ENCODE results near the gene DLL4.
"Not testable (repeated sequence)": the region's sequence is repeated elsewhere in the genome, so short reads cannot be mapped to it uniquely, and the experiment has no call there.

Gene DLL4

DNA sequence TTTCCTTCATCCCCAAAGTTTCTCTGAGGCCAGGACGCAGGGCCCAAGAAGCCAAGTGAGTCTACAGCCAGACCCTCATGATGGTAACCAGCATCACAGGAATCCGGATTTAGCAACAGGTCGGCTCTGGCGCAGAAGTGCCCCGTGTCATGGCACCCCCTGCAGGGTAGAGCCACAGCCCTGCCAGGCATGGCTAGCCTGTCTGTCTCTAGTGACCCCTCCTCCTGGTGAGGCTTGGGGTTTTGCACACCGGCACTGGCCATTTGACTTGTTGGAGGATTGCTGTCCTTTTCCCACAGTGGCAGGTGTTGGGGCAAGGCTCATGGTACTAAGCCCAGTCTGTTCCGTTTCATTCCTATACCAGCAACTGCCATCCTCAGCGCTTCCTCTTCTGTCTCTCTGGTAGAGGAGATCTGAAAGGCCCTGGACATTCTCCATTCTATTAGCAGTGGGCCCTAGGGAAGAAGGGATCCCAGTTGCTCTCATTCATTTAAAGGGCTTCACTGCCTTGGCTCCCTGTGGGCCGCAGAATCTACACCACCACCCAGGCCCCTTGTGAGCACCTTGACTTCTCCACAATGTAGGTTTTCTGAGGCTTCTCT lies 14.7 kb downstream of the DLL4 start:
- no peak for DNase-seq

DNA sequence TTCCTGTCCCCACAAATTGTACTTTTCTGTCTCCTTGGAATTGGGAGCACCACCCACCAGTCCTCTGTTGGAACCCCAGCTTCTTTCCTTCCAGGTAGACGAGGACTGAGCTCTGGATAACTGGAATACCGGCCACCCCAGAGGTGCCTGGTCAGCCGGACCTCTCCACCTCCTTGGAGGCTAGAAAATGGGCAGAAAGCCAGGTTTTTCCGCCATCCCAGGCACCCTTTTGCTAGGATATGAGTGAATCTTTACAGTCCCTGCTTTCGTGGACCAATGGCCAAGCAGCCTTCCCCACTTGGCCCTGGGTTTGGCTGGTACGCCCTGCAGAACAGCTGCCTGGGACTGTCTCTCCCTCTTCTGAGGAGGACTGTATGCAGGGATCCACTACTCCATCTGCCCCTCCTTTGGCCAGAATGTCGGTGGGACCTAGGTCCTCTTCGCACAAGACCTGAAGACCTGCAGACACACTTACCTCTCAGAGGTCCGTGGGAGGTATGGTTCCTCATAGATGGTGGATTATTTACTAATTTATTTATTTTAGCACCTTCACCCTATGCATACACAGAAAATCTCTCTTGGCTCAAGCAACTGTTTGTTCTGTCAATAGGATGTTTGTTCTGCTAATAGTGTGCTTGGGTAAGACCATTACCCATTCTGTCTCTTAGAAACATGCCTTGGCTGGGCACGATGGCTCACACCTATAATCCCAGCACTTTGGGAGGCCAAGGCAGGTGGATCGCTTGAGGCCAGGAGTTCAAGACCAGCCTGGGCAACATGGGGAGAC lies 15.6 kb downstream of the DLL4 start:
- no peak for DNase-seq

DNA sequence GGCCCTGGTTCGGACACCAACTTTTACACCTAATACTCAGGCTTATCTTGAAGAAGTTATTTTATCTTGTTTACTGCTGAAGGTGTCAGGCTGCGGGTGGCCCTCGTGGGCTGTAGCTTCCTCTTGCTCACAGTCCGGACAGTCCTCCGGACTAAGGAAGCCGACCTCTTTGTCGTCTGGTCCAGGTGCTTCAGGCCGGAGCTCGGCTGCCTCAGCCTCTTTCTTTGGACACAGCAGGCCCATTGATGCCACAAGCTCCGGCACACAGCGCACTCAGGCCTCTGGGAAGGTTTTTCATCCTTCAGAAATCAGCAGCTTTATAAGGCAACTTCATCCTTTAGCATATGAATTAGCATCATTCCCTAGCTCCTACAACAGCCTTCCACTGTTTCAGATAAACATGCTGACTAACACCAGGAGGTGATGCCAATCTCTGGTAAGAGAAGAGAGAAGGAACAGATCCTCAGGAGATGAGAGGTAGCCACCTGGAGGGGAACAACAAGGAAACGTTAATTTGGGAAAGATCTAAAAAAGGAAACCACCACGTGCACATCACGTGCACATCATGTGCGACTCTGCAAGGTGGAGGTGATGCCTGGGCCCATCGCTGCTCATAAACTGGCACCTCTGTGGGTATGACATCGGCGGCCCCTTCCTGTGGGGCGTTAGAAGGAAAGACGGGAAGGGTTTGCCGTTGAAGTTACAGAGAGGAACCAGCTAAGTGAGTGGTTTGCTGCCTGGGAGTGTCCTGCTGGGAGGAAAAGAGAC lies 19.8 kb downstream of the DLL4 start:
- no peak for DNase-seq

DNA sequence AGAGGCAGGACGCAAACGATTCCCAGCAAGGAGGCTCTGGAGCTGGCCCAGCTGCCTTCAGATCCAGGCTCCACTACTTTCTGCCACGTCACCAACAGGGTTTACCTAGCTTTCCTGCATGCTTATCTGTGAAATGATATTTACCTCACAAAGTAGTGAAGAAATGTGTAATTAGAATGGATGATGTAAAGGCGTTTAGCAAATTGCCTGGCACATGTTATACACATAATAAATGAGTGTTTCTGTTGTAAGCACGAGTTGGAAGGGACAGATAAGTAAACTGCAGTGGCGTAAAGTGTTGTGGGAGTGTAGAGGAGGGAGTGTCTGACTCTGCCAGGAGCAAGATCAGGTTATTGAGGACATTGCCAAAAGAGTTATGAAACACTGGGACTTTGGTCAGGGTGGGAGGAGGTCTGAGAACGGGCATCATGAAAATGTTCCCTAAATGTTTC lies 20.6 kb downstream of the DLL4 start:
- DNase-seq = no peak

DNA sequence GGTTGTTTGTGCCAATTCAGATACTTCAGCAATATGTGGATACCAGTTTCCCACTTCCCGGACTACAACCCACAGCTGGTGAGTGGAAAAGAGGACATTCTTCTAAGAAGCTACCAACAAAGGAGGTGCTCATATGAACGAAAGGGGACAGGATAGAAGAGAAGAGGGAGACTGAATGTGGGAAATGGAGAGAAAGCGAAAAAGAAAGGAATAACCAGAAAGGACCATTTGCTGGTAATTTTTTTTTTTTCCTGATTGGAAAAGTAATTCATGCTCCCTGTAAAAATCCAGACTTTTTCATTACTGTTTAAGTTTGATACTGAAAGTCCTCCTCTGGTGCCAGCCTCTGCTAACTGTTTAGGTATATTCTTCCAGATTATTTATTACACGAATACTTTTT lies 22.6 kb downstream of the DLL4 start:
- no peak for DNase-seq

DNA sequence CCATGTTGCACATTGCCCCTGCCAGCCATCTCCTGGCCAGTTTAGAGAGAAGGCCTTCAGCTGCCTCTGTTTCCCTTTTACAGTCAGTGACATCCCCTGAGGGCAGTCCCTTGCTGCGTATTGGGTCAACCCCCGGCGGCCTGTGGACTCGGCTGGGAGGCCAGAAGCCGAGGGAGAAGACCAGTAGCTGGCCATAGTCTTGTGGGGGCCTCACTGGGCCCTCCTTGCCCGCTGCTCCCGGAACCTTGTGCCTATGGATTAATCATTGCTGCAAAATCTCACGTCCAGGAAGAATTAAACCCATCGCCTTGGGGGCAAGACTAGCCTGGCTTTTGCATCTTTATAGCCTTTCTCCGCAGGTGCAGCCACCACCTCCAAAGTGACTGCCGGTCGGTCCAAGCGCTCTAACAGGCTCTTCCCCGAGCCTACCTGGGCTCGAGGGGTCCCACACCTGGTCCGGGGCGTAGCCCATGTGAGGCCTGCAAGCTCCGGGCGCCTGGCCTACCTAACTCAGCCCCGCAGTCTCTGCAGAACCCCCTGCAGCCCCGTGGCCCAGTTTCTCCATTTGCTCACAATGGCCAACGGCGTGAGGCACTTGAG lies 23.3 kb downstream of the DLL4 start:
- no peak for DNase-seq

DNA sequence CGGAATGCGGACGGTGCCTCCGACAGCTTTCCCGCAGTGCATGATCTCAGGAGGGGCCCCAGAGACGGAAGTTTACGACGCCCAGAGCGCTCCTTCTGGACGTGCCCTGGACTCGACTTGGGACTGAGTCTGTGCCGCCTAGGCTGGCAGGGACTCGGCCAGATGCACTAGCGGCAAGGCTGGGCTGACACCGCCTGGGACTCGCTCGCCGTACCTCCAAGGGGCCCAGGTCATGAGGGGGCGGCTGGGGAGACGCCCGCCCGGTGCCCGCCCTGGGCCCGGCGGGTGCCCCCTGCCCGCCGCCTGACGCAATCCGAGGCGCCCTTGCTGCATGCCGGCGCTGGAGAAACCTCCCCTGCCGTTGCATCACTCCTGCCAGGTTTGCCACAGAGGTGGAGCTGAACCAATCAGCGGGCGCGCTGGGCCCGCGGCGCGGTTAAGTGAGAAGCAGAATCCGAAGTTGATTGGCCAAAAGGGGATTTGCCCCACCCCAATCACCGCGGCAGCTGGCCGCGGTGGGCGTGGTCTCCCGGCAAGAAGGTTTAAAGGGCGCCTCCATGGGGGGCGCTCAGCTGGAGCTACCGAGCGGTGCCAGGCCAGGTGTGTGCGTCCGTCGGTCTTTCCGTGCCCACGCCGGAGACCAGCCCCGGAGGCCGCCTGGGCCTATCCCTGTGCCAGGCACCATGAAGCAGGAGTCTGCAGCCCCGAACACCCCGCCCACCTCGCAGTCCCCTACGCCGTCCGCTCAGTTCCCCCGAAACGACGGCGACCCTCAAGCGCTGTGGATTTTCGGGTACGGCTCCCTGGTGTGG lies 24.0 kb downstream of the DLL4 start, which contains the start of gene CHAC1:
TSS of gene CHAC1 (plus strand) at position 571 of the 812 bp plus-strand sequence. CDS start at position 684, 113 bp downstream.
- peak; percentile 90 for DNase-seq

DNA sequence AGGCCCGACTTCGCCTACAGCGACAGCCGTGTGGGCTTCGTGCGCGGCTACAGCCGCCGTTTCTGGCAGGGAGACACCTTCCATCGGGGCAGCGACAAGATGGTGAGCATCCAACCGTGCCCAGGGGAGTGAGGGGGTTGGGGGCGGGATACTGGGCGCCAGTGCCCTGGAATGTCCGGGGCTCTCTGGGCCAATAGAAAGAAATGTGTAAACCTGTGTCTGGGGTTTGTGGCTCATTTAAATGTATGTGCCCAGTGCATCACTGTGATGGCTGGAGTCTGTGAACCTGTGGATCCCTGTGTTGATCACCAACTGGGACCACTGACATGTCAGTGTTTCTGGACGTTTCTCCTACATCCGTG lies 24.6 kb downstream of the DLL4 start:
- no peak for DNase-seq

DNA sequence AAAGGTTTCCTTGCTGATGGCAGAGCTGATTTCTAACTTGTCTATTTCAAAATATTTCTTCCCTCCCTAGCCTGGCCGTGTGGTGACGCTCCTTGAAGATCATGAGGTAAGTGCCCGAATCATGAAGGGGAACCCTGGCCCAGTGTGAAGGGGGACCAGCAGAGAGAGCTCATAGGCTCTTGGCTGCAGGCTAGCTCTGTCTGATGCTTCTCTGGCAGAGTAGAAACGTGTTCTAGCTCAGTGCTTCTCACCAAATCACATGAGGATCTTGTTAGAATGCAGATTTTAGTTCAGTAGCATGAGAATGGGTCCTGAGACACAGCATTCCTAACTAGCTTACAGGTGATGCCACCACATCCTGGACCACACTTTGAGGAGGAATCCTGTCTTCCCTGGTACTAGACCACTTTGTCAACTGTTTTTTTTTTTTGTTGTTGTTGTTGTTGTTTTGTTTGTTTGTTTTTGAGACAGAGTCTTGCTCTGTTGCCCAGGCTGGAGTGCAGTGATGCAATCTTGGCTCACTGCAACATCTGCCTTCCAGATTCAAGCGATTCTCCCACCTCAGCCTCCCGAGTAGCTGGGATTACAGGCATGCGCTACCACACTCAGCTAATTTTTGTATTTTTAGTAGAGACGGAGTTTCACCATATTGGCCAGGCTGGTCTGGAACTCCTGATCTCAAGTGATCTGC lies 25.2 kb downstream of the DLL4 start:
- not testable (repeated sequence) for DNase-seq

DNA sequence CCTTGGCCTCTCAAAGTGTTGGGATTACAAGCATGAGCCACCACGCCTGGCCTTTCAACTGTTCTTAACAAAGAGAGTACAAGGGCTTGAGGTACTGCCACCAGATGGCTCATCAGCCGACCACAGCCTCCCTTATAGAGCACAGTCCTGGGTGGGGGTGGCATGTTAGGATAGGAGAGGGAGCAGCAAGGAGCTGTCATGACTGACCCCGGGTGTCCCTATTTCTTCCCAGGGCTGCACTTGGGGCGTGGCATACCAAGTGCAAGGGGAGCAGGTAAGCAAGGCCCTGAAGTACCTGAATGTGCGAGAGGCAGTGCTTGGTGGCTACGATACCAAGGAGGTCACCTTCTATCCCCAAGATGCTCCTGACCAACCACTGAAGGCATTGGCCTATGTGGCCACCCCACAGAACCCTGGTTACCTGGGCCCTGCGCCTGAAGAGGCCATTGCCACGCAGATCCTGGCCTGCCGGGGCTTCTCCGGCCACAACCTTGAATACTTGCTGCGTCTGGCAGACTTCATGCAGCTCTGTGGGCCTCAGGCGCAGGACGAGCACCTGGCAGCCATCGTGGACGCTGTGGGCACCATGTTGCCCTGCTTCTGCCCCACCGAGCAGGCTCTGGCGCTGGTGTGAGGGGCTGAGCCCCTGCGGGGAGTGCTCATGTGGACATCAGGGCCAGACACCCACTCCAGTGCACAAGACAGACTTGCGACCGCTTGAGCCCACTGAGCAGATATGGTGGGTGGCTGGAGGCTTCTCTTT lies 26.2 kb downstream of the DLL4 start:
- no peak for DNase-seq

DNA sequence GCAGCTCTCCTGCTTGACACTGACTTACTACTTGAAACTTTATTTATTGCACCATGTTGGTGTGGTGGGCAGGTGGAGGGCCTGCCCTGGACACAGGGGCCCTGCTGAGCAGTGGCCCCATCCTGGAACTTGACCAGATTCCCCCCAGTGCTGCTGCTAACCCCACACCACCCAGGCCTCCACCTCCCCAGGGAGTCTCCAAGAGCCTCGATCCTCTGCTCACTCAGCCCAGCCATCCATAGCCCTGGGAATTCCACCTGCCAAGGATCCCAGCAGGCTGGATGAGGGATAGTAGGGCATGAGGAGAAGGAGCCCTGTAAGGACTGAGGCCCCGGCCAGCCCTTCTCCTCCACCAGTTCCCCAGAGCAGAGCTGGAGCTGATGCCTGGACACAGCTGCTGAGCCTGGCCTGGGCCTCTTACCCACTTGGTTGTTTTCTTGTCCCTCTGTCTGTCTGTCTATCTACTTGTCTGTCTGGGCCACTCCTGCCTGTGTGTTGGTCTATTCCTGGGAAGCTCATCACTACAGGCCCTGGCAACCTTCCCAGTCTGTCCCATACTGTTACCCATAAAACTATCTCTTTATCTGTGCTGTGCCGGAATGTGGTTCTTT lies 26.9 kb downstream of the DLL4 start:
- no peak for DNase-seq

DNA sequence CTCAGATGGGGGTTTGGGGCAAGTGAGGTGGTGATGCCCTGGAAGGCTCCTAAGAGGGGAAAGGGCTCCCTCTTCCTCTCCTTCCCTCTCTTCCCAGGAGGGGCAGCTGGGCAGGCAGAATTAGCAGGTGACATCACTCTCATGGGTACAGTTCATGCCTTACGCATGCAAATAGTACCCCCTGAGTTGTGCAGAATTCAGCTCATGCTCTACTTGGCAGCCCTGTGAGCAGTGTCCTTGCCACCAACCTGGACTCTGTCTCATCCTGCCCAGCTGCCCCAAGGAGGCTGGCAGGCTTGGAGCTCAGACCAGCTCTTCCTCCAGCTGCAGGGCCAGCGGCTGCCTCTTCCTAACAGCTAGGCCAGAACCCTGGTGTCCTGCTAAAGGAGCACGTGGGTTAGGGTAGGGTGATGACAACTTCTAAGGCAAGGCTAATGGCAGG lies 27.4 kb downstream of the DLL4 start:
- DNase-seq = no peak

DNA sequence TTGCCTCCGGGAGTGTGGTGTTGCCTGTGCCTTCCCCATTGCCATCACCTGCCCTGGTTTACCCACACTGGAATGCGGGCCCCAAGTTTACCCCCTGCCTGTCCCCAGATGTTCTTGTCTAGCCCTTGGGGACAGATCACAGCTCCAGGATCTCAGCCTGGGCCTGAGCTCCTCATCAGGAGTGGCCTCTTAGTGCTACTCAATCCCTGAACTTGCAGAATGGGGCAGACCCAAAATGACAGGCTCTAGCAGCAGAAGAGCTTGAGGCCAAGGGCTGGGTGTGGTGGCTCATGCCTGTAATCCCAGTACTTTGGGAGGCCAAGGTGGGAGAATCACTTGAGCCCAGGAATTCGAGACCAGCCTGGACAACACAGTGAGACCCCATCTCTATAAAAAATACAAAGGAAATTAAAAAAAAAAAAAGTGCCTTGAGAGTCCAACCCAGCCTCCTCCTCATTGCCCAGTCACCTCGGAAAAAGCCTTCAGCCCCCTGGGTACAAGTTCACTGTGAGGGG lies 28.0 kb downstream of the DLL4 start:
- DNase-seq = no peak

DNA sequence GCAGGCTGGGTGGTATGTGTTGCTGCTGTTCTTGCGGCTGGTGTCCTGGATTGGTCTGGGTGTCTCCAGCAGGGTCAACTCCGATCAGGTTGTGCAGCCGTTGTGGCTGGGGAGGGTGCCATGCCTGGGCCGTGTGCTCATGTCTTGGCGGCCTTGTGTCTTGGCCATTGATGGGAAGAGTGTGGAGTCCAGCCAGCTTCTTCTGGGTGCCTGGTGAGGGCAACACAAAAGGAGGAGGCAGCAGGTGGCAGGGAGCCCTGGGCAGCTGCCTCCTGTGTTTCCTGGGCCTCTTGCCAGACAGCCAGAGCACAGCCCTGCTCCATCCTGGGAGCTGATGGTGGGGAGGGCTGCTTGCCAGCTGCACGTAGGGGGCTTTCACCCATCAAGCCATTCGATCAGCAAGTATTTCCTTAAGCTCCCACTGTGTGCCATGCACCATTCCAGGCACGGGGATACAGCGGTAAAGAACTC lies 28.5 kb downstream of the DLL4 start:
- no peak for DNase-seq

DNA sequence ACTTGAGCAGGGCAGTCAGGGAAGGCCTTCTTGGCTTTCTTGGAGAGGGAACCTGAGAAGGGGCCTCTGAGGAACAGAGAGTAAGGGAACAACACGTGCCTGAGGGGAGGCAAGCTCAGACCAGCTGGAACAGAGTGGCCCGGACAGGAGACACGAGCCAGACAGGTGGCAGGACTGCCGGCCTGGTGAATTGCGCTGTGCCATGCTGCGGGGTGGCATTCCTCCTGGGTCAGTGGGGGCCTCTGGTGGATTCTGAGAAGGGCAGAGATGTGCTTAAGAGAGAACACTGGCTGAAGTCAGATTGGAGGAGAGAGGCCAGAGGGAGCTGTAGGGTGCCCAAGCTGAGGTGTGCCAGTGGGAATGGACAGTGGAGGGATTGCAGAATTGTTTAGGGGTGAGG lies 29.0 kb downstream of the DLL4 start:
- no peak for DNase-seq

DNA sequence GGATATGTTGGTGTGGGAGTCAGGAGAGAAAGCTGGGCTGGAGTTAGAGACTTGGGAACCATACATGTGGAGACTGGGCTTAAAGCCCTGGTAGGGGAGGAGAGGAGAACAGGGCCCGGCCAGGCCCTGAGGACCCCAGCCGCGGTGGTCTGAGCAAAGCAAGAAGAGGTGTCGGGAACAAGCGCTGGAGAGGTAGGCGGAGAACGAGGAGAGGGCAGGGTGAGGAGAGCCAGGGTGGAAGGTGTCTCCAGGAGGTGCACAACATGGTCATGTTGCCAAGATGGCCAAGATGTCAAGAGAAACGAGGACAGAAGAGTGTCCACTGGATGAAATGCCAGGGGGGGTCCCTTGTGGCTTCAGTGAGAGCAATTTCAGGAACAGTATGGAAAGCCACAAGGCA lies 29.6 kb downstream of the DLL4 start:
- DNase-seq = no peak

DNA sequence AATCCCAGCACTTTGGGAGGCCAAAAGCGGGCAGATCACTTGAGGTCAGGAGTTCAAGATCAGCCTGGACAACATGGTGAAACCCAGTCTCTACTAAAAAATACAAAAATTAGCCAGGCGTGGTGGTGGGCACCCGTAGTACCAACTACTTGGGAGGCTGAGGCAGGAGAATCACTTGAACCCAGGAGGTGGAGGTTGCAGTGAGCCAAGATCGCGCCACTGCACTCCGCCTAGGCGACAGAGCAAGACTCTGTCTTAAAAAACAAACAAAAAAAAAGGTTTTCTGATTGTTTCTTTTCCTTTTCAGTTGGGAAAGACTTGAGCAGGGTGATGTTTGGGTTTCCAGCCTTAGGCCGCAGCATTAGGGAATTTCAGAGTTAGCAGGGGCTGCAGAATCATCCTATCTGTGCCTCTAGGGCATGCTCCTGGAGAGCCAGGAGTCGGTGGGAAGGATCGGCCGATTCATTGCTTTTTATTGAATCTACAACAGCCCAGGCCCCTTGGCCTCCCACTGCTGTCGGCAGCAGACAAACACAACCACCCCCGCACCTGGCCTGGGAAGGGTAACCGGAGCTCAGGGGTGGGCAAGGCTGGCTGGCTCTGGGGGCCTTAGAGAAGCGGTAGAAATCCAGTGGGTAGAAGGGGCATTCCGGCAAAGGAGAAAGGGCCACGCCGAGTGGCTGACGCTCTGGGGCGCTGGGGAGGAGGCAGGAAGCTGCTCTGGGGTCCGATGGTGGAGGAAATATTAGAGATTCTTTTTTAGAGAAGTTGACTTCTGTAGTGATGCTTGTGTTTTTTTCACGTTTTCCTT lies 30.4 kb downstream of the DLL4 start:
- DNase-seq = no peak

DNA sequence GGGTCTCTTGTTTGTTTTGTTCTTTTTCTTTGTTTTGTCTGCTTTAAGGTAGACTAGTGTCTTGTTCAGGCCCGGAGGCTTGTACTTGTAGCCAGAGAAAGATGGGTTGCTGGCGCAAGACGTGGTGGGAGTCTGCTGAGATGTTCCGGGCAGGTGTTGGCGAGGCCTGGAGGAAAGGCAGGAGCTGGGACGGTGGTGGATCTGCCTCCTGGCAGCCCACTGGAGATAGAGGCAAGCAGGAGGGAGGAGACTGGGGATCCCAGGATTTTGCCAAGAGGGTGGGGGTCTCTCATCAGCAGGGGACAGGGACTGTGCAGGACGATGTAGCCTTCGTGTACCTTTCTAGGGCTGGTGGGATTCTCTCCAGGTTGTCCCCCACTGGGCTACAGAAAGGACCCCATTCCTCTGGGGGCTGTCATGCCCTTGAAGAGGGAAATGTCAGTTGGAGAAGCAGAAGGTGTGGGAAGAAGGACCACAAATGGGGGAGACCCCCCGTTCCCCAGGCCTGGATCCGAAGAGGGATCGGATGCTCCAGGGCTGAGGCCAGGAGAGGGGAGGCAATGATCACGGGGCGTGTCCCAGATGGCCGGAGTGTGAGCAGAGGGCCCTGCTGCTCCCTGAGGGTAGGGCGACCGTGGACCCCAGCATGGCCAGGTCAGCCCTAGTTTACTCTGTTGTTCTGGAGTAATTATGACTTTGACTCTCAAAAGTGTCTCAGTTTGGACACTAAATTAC lies 31.2 kb downstream of the DLL4 start:
- DNase-seq = no peak

DNA sequence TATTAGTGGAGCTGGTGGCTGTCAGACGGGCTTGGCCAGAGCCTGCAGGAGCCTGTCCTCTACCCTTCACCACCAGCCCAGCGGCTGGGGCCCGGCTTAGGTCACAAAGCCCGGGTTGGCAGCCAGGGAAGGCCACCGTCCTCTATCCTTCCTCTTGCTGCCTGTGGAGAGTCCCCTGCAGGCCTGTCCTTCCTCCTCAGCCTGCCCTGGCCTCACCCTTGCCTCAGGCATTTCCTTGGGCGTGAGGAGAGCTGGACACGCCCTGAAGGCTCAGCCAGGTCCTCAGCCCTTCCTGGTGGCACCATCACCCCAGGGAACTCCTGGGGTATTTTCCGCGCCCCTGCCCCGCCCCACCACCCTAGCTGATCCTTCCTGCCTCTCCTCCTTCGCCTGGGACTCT lies 31.8 kb downstream of the DLL4 start:
- no peak for DNase-seq
